ENCODE data around the gene SEC24D.

Gene SEC24D

GRCh38 chr4:118842055-118842454, 6.1 kb upstream of the SEC24D start:
- peak; percentile 11 to 15 for DNase-seq (ENCODE audit: low read depth in 2 of 2)

- no peak for DNase-seq (ENCODE audit: low read depth in 2 of 2)
These were observed 3.4 kb upstream of the SEC24D start for GRCh38 chr4:118839221-118839927.

DNA sequence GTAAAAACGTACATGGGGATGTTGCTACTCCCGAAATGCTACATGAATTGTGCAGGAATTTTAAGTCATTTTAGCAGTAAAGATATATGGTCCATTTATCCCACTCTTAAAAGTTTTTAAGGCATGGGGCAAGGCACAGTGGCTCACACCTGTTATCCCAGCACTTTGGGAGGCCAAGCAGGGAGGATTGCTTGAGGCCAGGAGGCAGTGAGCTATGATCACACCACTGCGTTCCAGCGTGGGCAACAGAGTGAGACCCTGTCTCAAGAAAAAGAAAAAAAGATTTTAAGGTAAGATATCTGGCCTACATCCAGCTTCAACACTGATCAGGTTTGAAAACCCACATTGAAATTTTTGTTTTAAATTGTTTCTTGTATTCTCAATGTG, 1.2 kb upstream of the SEC24D start:
- no peak for DNase-seq (ENCODE audit: low read depth in 2 of 2)

- DNase-seq (ENCODE audit: low read depth in 2 of 2) = peak in 1 of 2 experiments; percentile 31
These were observed 585 bp upstream of the SEC24D start for GRCh38 chr4:118836301-118837120.

DNA sequence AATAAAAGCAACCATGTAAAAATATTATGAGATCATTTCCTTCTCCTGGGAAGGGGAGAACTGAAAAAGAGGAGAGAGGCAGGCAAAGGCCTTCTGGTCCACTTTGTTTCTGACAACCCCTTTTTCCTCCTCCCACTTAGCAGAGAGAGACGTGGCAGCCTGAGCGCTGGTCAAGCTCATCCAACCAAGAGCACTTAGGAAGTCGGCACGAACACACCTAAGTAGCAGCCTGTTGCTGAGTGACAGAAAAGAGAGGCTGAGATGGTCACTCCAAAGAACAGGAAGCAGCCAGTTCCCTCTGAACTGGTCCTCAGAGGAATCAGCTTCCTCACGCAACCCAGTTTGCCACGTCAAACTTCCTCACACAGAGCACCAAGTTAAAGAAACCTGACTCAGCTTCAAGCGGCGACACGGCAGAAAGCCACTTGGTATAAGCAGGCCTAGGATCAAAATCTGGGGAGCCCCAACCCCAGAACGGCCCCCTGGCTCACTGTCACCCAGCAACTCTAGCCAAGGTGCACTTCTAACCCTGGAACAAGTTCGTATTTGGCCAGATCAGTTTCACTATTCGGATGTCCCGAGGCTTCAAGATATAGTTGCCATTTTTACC, 861 bp downstream of the SEC24D start:
- DNase-seq (ENCODE audit: low read depth in 2 of 2) = peak; percentile 68

GRCh38 chr4:118834070-118834469, 1.9 kb downstream of the SEC24D start:
- DNase-seq (ENCODE audit: low read depth in 2 of 2) = no peak

- no peak for DNase-seq (ENCODE audit: low read depth in 2 of 2)
These were observed 2.6 kb downstream of the SEC24D start for GRCh38 chr4:118833192-118833820.

GRCh38 chr4:118829107-118829506, 6.8 kb downstream of the SEC24D start:
- no peak for DNase-seq (ENCODE audit: low read depth in 2 of 2)

DNA sequence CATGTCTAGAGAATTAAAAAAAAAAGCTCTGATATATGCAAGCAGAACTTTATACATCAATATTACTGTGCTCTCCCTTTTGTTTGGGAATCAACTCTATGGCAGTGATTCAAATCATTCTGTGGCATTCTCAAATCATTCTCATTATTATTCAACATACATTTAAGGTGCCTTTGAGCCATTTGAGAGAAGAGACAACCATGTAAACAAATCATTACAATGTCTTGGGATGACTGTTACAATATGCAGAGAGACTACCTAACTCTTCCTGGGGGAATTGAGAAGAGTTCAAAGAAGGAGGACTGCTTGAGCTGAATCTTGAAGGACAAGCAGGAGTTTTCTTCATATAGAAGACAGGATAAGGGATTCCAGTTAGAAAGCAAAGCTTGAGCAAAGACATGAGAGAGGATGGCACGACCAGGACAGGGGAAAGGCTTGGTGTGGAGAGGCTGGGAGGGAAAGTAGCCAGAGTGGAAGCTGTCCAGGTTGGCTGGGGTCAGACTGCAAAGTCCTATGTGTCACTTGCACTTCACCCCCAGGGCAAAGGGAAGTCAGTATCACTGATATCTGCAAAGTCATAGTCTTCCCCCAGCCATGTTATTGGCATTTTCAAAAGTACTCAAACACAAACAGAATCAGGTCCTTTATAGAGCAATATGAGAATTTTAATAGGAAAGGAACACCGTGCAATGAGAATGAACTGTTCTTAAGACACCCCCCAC, 9.0 kb downstream of the SEC24D start:
- DNase-seq (ENCODE audit: low read depth in 2 of 2) = no peak

DNA sequence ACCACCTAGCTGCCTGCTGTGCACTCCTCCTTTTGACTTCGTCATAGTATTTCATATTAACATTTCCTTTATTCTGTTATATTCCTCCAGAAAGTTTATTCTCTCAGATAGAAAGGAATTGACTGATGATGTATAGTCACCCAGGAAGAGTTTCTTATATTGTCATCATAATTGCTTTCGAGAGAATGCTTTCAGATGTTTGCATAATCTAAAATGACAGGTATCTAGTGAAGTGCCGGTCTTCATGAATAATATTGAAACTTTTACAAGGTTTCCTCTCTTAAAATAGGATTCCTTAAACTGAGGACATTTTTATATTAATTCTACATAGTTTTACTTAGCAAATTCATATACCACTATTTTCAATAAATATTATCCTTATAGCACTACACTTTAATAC, 10.1 kb downstream of the SEC24D start:
- DNase-seq (ENCODE audit: low read depth in 2 of 2) = no peak

GRCh38 chr4:118824141-118824540, 11.8 kb downstream of the SEC24D start:
- no peak for DNase-seq (ENCODE audit: low read depth in 2 of 2)

DNA sequence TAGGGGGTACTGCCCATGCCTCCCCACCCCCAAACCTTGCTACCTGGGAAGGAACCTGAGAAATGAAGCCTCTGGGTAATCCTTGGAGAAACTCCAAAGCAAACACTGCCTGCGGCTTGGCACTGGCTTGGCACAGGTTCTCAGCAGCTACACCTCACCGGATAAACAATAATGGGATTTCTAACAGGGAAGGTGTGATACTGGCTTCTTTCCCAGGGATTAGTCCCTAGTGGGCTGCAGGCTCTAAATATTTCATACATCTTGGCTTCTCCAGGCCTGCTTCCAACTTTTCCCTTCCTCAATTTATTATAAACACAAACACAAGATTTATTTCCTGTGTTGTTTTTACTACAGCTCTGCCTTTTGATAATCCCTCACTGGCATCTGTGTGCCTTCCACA, 12.5 kb downstream of the SEC24D start:
- DNase-seq (ENCODE audit: low read depth in 2 of 2) = no peak

GRCh38 chr4:118821590-118822293, 14.2 kb downstream of the SEC24D start:
- no peak for DNase-seq (ENCODE audit: low read depth in 2 of 2)

DNA sequence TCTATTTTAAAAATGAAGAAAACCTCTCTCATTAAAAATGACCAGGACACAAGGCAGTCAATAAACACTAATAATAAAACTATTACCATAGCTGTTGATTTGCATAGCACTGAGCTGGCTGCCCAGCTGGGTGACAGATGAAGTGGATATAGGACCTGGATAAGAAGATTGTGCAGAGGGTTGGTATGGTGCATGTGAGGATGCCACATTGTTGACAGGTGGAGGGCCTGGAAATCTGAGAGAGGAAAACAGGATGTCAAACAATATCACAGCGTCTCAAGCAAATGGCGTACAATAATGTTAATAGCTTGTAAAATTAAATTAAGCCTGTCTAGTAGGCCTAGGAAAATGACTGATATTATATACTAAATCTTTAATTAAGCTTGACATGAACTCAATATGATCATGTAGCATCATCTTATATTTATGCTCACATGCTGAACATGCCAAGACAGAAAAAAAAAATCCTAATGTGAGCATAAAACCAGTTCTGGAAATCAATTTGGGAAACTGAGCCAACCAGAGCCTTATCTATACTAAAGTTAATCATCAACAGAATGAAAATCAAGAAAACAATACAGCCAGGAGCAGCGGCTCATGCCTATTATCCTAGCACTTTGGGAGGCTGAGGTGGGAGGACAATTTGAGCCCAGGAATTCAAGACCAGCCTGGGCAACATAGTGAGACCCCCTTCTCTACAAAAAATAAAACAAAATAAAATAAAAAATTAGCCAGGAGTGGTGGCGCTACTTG, 18.6 kb downstream of the SEC24D start:
- DNase-seq (ENCODE audit: low read depth in 2 of 2) = no peak

- DNase-seq (ENCODE audit: low read depth in 2 of 2) = peak in 1 of 2 experiments; percentile 13
These were observed 19.3 kb downstream of the SEC24D start for GRCh38 chr4:118816538-118817177.

DNA sequence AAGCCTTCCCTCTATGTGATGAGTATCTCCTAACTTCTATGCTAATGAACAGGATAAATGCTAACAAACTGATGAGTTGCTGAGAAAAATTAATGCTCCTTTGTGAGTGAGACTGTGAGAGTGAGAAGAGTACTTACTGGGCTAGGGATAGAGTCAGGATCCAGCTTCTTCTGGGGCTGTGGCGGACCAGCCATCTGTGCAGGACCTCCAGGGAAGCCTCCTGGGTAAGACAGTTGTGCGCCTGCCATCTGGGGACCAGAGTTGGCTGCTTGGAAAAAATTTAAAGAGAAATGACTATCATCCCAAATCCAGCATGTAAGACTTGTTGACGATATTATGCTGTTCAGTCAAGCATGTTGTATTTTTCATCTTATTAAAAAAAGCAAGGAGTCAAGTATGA, 21.0 kb downstream of the SEC24D start:
- DNase-seq (ENCODE audit: low read depth in 2 of 2) = no peak

DNA sequence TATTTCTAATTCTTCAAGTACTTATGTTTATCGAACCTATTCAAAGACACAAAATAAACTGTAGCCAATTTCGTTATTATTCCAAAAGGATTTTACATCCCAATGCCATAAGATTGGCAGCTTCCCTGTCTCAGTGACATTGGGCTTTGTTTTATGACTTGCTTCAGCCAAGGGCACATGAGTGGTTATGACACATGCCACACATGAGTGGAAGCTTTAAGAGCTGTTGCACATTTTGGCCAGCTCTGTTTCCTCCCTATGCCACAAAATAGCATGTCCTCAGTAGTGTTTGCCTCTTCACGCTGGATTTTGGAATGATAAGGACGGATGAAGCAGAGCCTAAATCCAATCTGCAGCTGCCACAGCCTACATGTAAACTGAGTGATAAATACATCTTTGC, 21.9 kb downstream of the SEC24D start:
- no peak for DNase-seq (ENCODE audit: low read depth in 2 of 2)

DNA sequence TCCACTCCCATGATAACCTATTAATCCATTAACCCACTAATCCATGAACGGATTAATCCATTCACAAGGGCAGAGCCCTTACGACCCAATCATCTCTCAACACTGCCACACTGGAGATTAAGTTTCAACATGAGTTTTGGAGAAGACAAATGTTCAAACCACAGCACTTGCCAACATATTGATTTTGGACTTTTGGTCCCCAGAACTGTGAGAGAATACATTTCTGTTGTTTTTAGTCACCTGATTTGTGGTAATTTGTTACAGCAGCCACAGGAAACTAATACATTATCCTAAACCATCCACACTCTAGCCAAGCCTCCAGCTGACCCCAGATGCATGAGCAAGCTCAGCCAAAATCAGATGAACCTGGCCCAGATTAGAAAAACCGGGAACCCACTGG, 22.4 kb downstream of the SEC24D start:
- no peak for DNase-seq (ENCODE audit: low read depth in 2 of 2)

DNA sequence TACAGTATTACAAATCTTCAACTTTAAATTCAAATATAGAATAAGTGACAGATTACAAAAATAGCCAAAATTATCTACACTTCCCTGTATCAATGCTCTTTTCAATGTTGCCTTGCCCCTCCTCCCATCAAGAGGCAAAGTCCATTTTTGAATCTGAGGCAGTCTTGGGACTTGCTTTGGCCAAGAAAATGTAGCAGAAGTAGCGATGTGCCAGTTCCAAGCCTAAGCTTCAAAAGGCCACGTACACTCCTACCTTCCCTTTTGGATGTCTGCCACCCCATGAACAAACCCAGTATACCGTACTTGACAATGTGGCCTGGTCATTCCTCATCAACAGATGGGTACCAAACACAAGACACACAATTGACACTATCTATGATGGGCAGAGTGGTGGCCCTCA, 24.1 kb downstream of the SEC24D start:
- DNase-seq (ENCODE audit: low read depth in 2 of 2) = no peak

Data from fibroblast of skin of left biceps (primary cell).